ENCODE data around the gene HTN3. TPM values are rescaled to one million over a fixed set of nuclear protein-coding genes. Genes with fewer than 3 reads are reported as not detected.
"Not testable (repeated sequence)": the region's sequence is repeated elsewhere in the genome, so short reads cannot be mapped to it uniquely, and the experiment has no call there.

HTN3 gene
- total RNA-seq, 2 experiments from 2014 or later, result not detected

DNA sequence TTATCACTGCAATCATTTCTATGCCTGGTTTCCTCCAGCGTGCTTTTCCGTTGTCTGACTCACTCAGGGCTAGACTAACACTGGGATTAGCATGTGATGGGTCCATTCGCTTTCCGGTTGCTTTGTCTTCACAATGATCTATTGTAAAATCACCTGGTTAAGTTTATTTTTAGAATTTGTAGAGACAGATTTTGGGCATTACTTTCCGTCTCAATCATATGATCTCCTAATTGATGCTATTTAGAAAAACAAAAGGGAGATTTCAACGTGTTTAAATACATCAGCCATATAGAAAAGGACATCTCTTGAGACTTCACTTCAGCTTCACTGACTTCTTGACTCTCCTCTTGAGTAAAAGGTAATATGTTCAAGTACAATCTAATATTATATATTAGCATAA is 21.9 kb downstream of the HTN3 start, which contains the start of gene HTN1:
Gene HTN1 (plus strand): TSS at position 301 of the 400 bp plus-strand sequence. CDS start 2,639 bp downstream, outside the sequence.
- not testable (repeated sequence) for H3K27ac Mint-ChIP-seq, H3K36me3 Mint-ChIP-seq, DNase-seq, H3K27me3 Mint-ChIP-seq, H3K9me3 Mint-ChIP-seq, H3K4me1 Mint-ChIP-seq, H3K4me3 Mint-ChIP-seq

DNA sequence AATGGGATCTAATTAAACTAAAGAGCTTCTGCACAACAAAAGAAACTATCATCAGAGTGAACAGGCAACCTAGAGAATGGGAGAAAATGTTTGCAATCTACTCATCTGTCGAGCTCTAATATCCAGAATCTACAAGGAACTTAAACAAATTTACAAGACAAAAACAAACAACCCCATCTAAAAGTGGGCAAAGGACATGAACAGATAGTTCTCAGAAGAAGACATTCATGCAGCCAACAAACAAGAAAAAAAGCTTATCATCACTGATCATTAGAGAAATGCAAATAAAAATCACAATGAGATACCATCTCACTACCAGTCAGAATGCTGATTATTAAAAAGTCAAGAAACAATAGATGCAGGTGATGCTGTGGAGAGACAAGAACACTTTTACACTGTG is 28.3 kb downstream of the HTN3 start:
- not testable (repeated sequence) for H3K4me1 Mint-ChIP-seq, H3K4me3 Mint-ChIP-seq, H3K9me3 Mint-ChIP-seq, H3K27ac Mint-ChIP-seq, DNase-seq, H3K27me3 Mint-ChIP-seq, H3K36me3 Mint-ChIP-seq

DNA sequence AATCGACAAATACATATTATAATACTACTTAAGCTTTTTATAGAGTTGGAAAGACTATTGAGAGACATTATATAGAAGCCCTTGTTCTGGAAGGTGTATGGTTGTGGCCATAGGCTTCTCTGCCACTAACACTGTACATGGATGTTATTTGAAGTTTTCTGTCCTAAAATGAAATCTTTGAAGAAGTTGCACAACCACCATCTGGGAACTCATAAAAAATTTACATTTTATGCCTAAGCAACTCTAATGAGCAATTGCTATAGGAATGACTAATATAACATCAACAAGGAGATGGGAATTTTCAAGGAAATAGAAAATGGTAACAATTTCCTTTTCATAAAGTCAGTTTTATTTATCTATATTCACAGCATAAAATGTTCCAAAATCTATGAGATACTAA is 29.4 kb downstream of the HTN3 start:
- H3K9me3 Mint-ChIP-seq, result peaks cover 3% of the 10 kb centered on the region
- H3K36me3 Mint-ChIP-seq, result no peaks in the 10 kb centered on the region
- H3K4me3 Mint-ChIP-seq, result no peak overlapping the region
- no peak overlapping the region for H3K27ac Mint-ChIP-seq
- DNase-seq, result no peak
- no peaks in the 10 kb centered on the region for H3K27me3 Mint-ChIP-seq
- H3K4me1 Mint-ChIP-seq, result no peaks in the 10 kb centered on the region

DNA sequence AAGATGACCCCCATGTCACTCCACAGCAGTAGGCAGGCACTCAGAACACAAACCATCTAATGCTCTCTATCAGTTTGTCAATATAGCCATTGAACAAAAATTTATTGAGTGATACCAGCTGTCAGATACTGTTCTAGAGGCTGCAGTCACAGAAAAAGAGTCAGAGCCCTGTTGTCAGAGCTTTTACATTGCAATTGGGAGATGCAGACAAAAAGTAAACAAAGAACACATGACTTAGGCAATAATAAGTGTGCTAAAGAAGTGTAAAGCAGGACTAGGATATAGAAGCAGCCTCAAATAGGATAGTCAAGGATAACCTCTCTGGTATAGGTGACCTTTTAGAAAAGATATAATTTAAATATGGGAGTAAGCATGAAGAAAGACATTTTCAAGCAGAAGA is 30.9 kb downstream of the HTN3 start:
- no peaks in the 10 kb centered on the region for H3K27me3 Mint-ChIP-seq
- no peaks in the 10 kb centered on the region for H3K36me3 Mint-ChIP-seq
- H3K4me3 Mint-ChIP-seq, result no peak overlapping the region
- H3K9me3 Mint-ChIP-seq, result peaks cover 3% of the 10 kb centered on the region
- no peak for DNase-seq
- no peak overlapping the region for H3K27ac Mint-ChIP-seq
- H3K4me1 Mint-ChIP-seq, result no peaks in the 10 kb centered on the region

DNA sequence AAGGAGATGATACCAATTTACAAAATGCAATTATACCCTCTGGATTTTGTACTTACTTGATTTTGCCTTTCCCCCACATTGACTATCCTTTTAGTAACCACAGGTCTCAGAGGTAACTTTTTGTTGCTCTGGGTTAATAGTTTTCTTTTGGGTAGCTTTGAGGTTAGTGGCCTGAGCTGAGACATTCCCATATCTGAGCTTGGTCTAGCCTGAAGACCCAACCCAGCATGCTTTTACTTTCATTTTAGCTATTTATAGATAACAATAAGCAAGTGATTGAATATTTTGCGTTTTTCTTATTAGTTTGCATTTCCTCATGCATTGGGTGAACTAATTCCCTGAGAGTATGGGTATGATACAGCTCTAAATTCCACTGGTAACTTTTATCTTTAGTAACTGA is 33.7 kb downstream of the HTN3 start:
- Mint-ChIP-seq H3K9me3 (peaks cover 2% of the 10 kb centered on the region), H3K4me1 (no peaks in the 10 kb centered on the region)

DNA sequence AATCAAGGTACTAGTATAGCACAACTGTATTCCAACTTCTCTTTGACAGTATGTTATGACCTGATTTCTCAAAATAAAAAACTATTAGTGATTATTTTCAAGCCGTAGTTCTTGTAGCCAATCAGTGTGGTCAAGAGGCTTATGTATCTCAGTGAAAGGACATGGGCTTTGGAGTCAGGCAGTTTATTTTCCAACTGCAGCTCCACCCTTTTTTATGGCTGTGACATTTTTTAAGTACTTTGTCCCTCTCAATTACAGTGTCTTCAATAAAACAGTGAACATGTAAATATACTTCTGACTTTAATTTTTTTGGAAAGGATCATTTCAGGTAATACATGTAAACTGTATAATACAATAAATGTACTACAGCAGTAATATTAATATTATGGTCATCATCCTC is 51.9 kb downstream of the HTN3 start:
- no peak for DNase-seq
- H3K27me3 Mint-ChIP-seq, result no peaks in the 10 kb centered on the region
- H3K36me3 Mint-ChIP-seq, result no peaks in the 10 kb centered on the region
- H3K27ac Mint-ChIP-seq, result no peak overlapping the region
- H3K4me1 Mint-ChIP-seq, result no peaks in the 10 kb centered on the region
- H3K4me3 Mint-ChIP-seq, result no peak overlapping the region
- H3K9me3 Mint-ChIP-seq, result no peaks in the 10 kb centered on the region

More for the DNA sequence above, 33.7 kb downstream of the HTN3 start:
- H3K4me3 Mint-ChIP-seq, result no peak overlapping the region
- no peak overlapping the region for H3K27ac Mint-ChIP-seq
- H3K27me3 Mint-ChIP-seq, result no peaks in the 10 kb centered on the region
- no peak for DNase-seq
- H3K36me3 Mint-ChIP-seq, result no peaks in the 10 kb centered on the region

Other genes starting within 250 kb of the HTN3 start
- not detected for gene SULT1E1, start 168.3 kb upstream of the HTN3 start, total RNA-seq
- gene CSN1S1, start 97.4 kb upstream of the HTN3 start, total RNA-seq, result not detected
- gene CSN2, start 62.7 kb upstream of the HTN3 start, total RNA-seq, result not detected
- not detected for gene STATH, start 32.5 kb upstream of the HTN3 start, total RNA-seq
- gene HTN1, start 22.0 kb downstream of the HTN3 start, total RNA-seq, result not detected
- not detected for gene PRR27, start 125.8 kb downstream of the HTN3 start, total RNA-seq
- gene ODAM, start 167.3 kb downstream of the HTN3 start, total RNA-seq, result not detected
- gene FDCSP, start 197.7 kb downstream of the HTN3 start, total RNA-seq, result not detected
- not detected for gene CSN3, start 214.1 kb downstream of the HTN3 start, total RNA-seq